H9 (cell line): ENCODE measurements around the gene NARS2. TPM values are rescaled to one million over a fixed set of nuclear protein-coding genes. Genes with fewer than 3 reads are reported as not detected.

Experiments
- DNase-seq: peaks from one replicate; pipeline ENCODE4 v3.0.0-alpha.2; 2017
- H2AFZ ChIP-seq: one replicate; pipeline ENCODE4 v1.6.1; 2013; ENCODE audit warnings: mild to moderate bottlenecking, low read length, control low read depth, moderate library complexity
- H2AK5ac ChIP-seq: 2 replicates; pipeline ENCODE4 v1.6.1; 2013; ENCODE audit warnings: low read length, control low read depth, mixed read lengths; ENCODE audit not compliant: insufficient read length
- H2BK120ac ChIP-seq: one replicate; pipeline ENCODE4 v1.6.1; 2013; ENCODE audit warnings: low read depth, mild to moderate bottlenecking, low read length, control low read depth, inconsistent platforms; ENCODE audit not compliant: poor library complexity, severe bottlenecking
- H2BK12ac ChIP-seq: 2 replicates; pipeline ENCODE4 v1.6.1; 2013; ENCODE audit warnings: low read length, control low read depth, mixed read lengths, low read depth; ENCODE audit not compliant: insufficient read length
- H2BK15ac ChIP-seq: 2 replicates; pipeline ENCODE4 v1.6.1; 2013; ENCODE audit warnings: low read depth, low read length, control low read depth
- H2BK20ac ChIP-seq: one replicate; pipeline ENCODE4 v1.6.1; 2013; ENCODE audit warnings: low read depth, mild to moderate bottlenecking, low read length, control low read depth, inconsistent platforms; ENCODE audit not compliant: poor library complexity, severe bottlenecking
- H2BK5ac ChIP-seq: 2 replicates; pipeline ENCODE4 v1.6.1; 2013; ENCODE audit warnings: low read length, control low read depth, mixed read lengths; ENCODE audit not compliant: insufficient read length
- H3K14ac ChIP-seq: 2 replicates; pipeline ENCODE4 v1.6.1; 2013; ENCODE audit warnings: low read length, control low read depth; ENCODE audit not compliant: insufficient read depth
- H3K18ac ChIP-seq: 2 replicates; pipeline ENCODE4 v1.6.1; 2013; ENCODE audit warnings: low read depth, mild to moderate bottlenecking, mixed read lengths, low read length, control low read depth; ENCODE audit not compliant: insufficient read length
- H3K23ac ChIP-seq: 2 replicates; pipeline ENCODE4 v1.6.1; 2013; ENCODE audit warnings: low read length, control low read depth, mixed read lengths, low read depth; ENCODE audit not compliant: insufficient read length
- H3K23me2 ChIP-seq: 2 replicates; pipeline ENCODE4 v1.6.1; 2013; ENCODE audit warnings: low read depth, mild to moderate bottlenecking, mixed read lengths, low read length, control low read depth; ENCODE audit not compliant: insufficient read length, poor library complexity, severe bottlenecking
- H3K27ac ChIP-seq: 2 replicates; pipeline ENCODE4 v1.5.1; 2013; ENCODE audit warnings: low read length, control low read depth, mixed read lengths, low read depth; ENCODE audit not compliant: insufficient read length
- H3K27me3 ChIP-seq: 2 replicates; pipeline ENCODE4 v1.6.1; 2013; ENCODE audit warnings: low read length, control low read depth, inconsistent platforms; ENCODE audit not compliant: insufficient read depth
- H3K4ac ChIP-seq: 2 replicates; pipeline ENCODE4 v1.6.1; 2013; ENCODE audit warnings: low read depth, mild to moderate bottlenecking, control low read depth, inconsistent platforms, low read length, moderate library complexity
- H3K4me1 ChIP-seq: 2 replicates; pipeline ENCODE4 v1.6.1; 2013; ENCODE audit warnings: low read length, control low read depth, inconsistent platforms; ENCODE audit not compliant: insufficient read depth
- H3K4me2 ChIP-seq: 2 replicates; pipeline ENCODE4 v1.6.1; 2013; ENCODE audit warnings: low read length, control low read depth, mixed read lengths; ENCODE audit not compliant: insufficient read length, insufficient read depth
- H3K56ac ChIP-seq: 2 replicates; pipeline ENCODE4 v1.6.1; 2013; ENCODE audit warnings: low read depth, mild to moderate bottlenecking, mixed read lengths, low read length, control low read depth; ENCODE audit not compliant: insufficient read length
- H3K79me1 ChIP-seq: 2 replicates; pipeline ENCODE4 v1.6.1; 2013; ENCODE audit warnings: low read depth, mild to moderate bottlenecking, moderate library complexity, low read length, control low read depth, inconsistent platforms; ENCODE audit not compliant: insufficient read depth, poor library complexity, severe bottlenecking
- H3K79me2 ChIP-seq: 2 replicates; pipeline ENCODE4 v1.6.1; 2013; ENCODE audit warnings: low read length, control low read depth, inconsistent platforms; ENCODE audit not compliant: insufficient read depth
- H3K9ac ChIP-seq: 2 replicates; pipeline ENCODE4 v1.6.1; 2013; ENCODE audit warnings: low read length, control low read depth, mixed read lengths; ENCODE audit not compliant: insufficient read length; ENCODE audit errors: extremely low read depth
- H3K9me3 ChIP-seq: one replicate; pipeline ENCODE4 v1.6.1; 2013; ENCODE audit warnings: low read depth, low read length, inconsistent platforms; ENCODE audit not compliant: control insufficient read depth
- H3T11ph ChIP-seq: one replicate; pipeline ENCODE4 v1.6.1; 2013; ENCODE audit warnings: mild to moderate bottlenecking, low read length, control low read depth, inconsistent platforms
- H4K20me1 ChIP-seq: one replicate; pipeline ENCODE4 v1.6.1; 2013; ENCODE audit not compliant: control insufficient read depth, insufficient read length, insufficient read depth
- H4K5ac ChIP-seq: 2 replicates; pipeline ENCODE4 v1.6.1; 2013; ENCODE audit warnings: low read depth, mild to moderate bottlenecking, mixed read lengths, low read length, control low read depth; ENCODE audit not compliant: insufficient read length
- H4K8ac ChIP-seq: replicated peaks from 2 replicates; pipeline ENCODE4 v1.6.1; 2013; ENCODE audit warnings: low read length, control low read depth, mixed read lengths, low read depth; ENCODE audit not compliant: insufficient read length
- H4K91ac ChIP-seq: 2 replicates; pipeline ENCODE4 v1.6.1; 2013; ENCODE audit warnings: low read depth, mild to moderate bottlenecking, moderate library complexity, mixed read lengths, low read length, control low read depth; ENCODE audit not compliant: insufficient read length
- H3K27ac Mint-ChIP-seq, 3 experiments: 2 replicates in 2 of 3; 3 replicates in 1 of 3; pipeline ENCODE4 v1.8.0; 2020 to 2021; ENCODE audit warnings: mixed read lengths in 3 of 3, mild to moderate bottlenecking in 1 of 3, moderate library complexity in 1 of 3
- H3K27me3 Mint-ChIP-seq: 2 replicates; pipeline ENCODE4 v1.8.0; 2021; ENCODE audit warnings: low read depth, mild to moderate bottlenecking, moderate library complexity, mixed read lengths
- H3K36me3 Mint-ChIP-seq, 3 experiments: 2 replicates in 2 of 3; 3 replicates in 1 of 3; pipeline ENCODE4 v1.8.0; 2020 to 2021; ENCODE audit warnings: low read depth in 3 of 3, mixed read lengths in 3 of 3; ENCODE audit not compliant: insufficient read depth in 1 of 3
- H3K4me1 Mint-ChIP-seq, 2 experiments: 2 replicates each; pipeline ENCODE4 v1.8.0; 2020; ENCODE audit warnings: mixed read lengths in 2 of 2
- H3K4me3 Mint-ChIP-seq, 2 experiments: 2 replicates in 1 of 2; 3 replicates in 1 of 2; pipeline ENCODE4 v1.8.0; 2020 to 2021; ENCODE audit warnings: mild to moderate bottlenecking in 2 of 2, mixed read lengths in 2 of 2, moderate library complexity in 1 of 2
- H3K9me3 Mint-ChIP-seq, 2 experiments: 2 replicates in 1 of 2; 3 replicates in 1 of 2; pipeline ENCODE4 v1.8.0; 2020; ENCODE audit warnings: mild to moderate bottlenecking in 2 of 2, mixed read lengths in 2 of 2, moderate library complexity in 1 of 2
- CTCF ChIP-seq: fragments of 200-600 bp; sonication (generic); conservative IDR thresholded peaks from 3 replicates; pipeline ENCODE4 v1.8.0; 2021; ENCODE audit warnings: antibody characterized with exemption, mild to moderate bottlenecking
- total RNA-seq: library from RNA; stranded (reverse); gene quantifications from 2 replicates; pipeline ENCODE4 v1.2.1, GENCODE V29; 2021

Gene NARS2
- total RNA-seq, 1 experiment from 2014 or later: 29.7 TPM

GRCh38 chr11:78533399-78533798 is 41.3 kb downstream of the NARS2 start:
- H3K4me1 Mint-ChIP-seq: no peaks in the 10 kb centered on the region; a peak in 1 of 4 replicates
- no peak overlapping the region for H2BK20ac ChIP-seq

More at GRCh38 chr11:78533399-78533798, 41.3 kb downstream of the NARS2 start:
- H3K9ac ChIP-seq: no peak overlapping the region
- H3K9me3 ChIP-seq: no peaks in the 10 kb centered on the region
- H3K4me1 ChIP-seq: no peaks in the 10 kb centered on the region
- no peak overlapping the region for H3K4ac ChIP-seq
- no peak overlapping the region for H2AK5ac ChIP-seq
- Mint-ChIP-seq H3K36me3 (peaks cover 3 to 15% (median 9%) of the 10 kb centered on the region in 3 experiments; a peak in 6 of 7 replicates), H3K27ac (0 out of 7 replicates have a peak overlapping the region, but pooled peaks of 1 of the 3 experiments have one; percentile 3), H3K4me3 (no peak overlapping the region), H3K9me3 (no peaks in the 10 kb centered on the region), H3K27me3 (no peaks in the 10 kb centered on the region)
- H3K79me1 ChIP-seq: no peaks in the 10 kb centered on the region
- no peak for TF ChIP-seq CTCF
- H3K27me3 ChIP-seq: no peaks in the 10 kb centered on the region
- H3K14ac ChIP-seq: no peak overlapping the region
- H2BK15ac ChIP-seq: no peak overlapping the region
- no peak overlapping the region for H4K5ac ChIP-seq
- no peaks in the 10 kb centered on the region for H4K20me1 ChIP-seq
- H3K23ac ChIP-seq: no peak overlapping the region
- H2BK12ac ChIP-seq: no peak overlapping the region
- no peak for DNase-seq
- H2BK120ac ChIP-seq: no peak overlapping the region
- no peak overlapping the region for H3K27ac ChIP-seq
- H2AFZ ChIP-seq: no peak overlapping the region
- no peak overlapping the region for H2BK5ac ChIP-seq
- H4K8ac ChIP-seq: no peak overlapping the region
- H3K18ac ChIP-seq: no peak overlapping the region
- H3K56ac ChIP-seq: no peak overlapping the region
- H3T11ph ChIP-seq: no peak overlapping the region
- no peaks in the 10 kb centered on the region for H3K79me2 ChIP-seq
- H4K91ac ChIP-seq: no peak overlapping the region
- H3K23me2 ChIP-seq: no peaks in the 10 kb centered on the region
- H3K4me2 ChIP-seq: no peak overlapping the region
